ENCODE results near the gene SSNA1.
"Not testable (repeated sequence)": the region's sequence is repeated elsewhere in the genome, so short reads cannot be mapped to it uniquely, and the experiment has no call there.

The SSNA1 gene

GRCh38 chr9:137234758-137235423, 46.4 kb downstream of the SSNA1 start:
- Histone ChIP-seq H3K27ac (ENCODE audit: insufficient read depth, low read length, poor library complexity, severe bottlenecking) (no peak overlapping the region), H3K9me3 (ENCODE audit: control insufficient read depth, low read length) (no peaks in the 10 kb centered on the region), H3K4me3 (ENCODE audit: insufficient read depth, low read depth, low read length, poor library complexity, severe bottlenecking) (no peak overlapping the region), H3K36me3 (ENCODE audit: control insufficient read depth, insufficient read depth, low read length) (no peaks in the 10 kb centered on the region), H3K4me1 (ENCODE audit: control insufficient read depth, insufficient read depth, low read length, poor library complexity, severe bottlenecking) (peaks cover 13% of the 10 kb centered on the region), H3K27me3 (replicated peaks; ENCODE audit: control insufficient read depth, insufficient read depth, low read length, poor library complexity, severe bottlenecking) (peaks cover 4% of the 10 kb centered on the region)
- no peak for DNase-seq

GRCh38 chr9:137235424-137236237, 47.2 kb downstream of the SSNA1 start:
- H3K9me3 ChIP-seq (ENCODE audit: control insufficient read depth, low read length), result no peaks in the 10 kb centered on the region
- H3K27me3 ChIP-seq (replicated peaks; ENCODE audit: control insufficient read depth, insufficient read depth, low read length, poor library complexity, severe bottlenecking), result no peaks in the 10 kb centered on the region
- H3K4me3 ChIP-seq (ENCODE audit: insufficient read depth, low read depth, low read length, poor library complexity, severe bottlenecking), result no peak overlapping the region
- no peak overlapping the region for H3K27ac ChIP-seq (ENCODE audit: insufficient read depth, low read length, poor library complexity, severe bottlenecking)
- H3K36me3 ChIP-seq (ENCODE audit: control insufficient read depth, insufficient read depth, low read length), result no peaks in the 10 kb centered on the region
- peaks cover 13% of the 10 kb centered on the region for H3K4me1 ChIP-seq (ENCODE audit: control insufficient read depth, insufficient read depth, low read length, poor library complexity, severe bottlenecking)
- DNase-seq, result no peak

- Histone ChIP-seq H3K27ac (ENCODE audit: insufficient read depth, low read length, poor library complexity, severe bottlenecking) (no peak overlapping the region), H3K9me3 (ENCODE audit: control insufficient read depth, low read length) (no peaks in the 10 kb centered on the region), H3K36me3 (ENCODE audit: control insufficient read depth, insufficient read depth, low read length) (no peaks in the 10 kb centered on the region), H3K27me3 (replicated peaks; ENCODE audit: control insufficient read depth, insufficient read depth, low read length, poor library complexity, severe bottlenecking) (no peaks in the 10 kb centered on the region), H3K4me3 (ENCODE audit: insufficient read depth, low read depth, low read length, poor library complexity, severe bottlenecking) (no peak overlapping the region), H3K4me1 (ENCODE audit: control insufficient read depth, insufficient read depth, low read length, poor library complexity, severe bottlenecking) (peaks cover 13% of the 10 kb centered on the region)
- DNase-seq, result peak; percentile 77 to 86 (median 81)
Observed at GRCh38 chr9:137236238-137236935, 47.9 kb downstream of the SSNA1 start.

DNA sequence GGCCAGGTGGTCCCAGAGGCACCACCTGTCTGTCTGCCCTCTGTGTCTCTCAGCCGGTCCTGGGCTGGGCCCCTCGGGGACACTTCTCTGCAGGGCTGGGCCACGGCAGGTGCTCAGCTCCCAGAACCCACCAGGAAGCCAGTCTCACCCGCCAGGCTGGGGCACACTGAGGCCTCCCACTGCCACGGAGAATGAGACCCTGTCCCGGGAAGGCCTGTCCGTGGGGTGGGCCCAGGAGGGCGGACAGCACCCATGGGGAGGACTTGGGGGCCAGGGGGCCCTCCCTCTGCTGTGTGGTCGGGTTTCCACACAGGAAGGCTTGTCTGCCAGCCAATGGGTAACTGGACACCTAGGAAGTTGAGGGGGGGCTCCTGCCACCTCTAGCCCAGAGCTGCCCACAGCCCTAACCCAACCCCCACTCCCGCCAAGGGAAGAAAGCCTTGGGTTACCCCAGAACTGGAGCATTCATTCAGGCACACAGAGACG, 48.5 kb downstream of the SSNA1 start:
- H3K27ac ChIP-seq (ENCODE audit: insufficient read depth, low read length, poor library complexity, severe bottlenecking), result no peak overlapping the region
- H3K9me3 ChIP-seq (ENCODE audit: control insufficient read depth, low read length), result no peaks in the 10 kb centered on the region
- DNase-seq, result no peak
- H3K36me3 ChIP-seq (ENCODE audit: control insufficient read depth, insufficient read depth, low read length), result peaks cover 1% of the 10 kb centered on the region
- no peak overlapping the region for H3K4me3 ChIP-seq (ENCODE audit: insufficient read depth, low read depth, low read length, poor library complexity, severe bottlenecking)
- H3K27me3 ChIP-seq (replicated peaks; ENCODE audit: control insufficient read depth, insufficient read depth, low read length, poor library complexity, severe bottlenecking), result no peaks in the 10 kb centered on the region
- H3K4me1 ChIP-seq (ENCODE audit: control insufficient read depth, insufficient read depth, low read length, poor library complexity, severe bottlenecking), result peaks cover 17% of the 10 kb centered on the region

GRCh38 chr9:137237759-137238726, 49.6 kb downstream of the SSNA1 start:
- H3K4me3 ChIP-seq (ENCODE audit: insufficient read depth, low read depth, low read length, poor library complexity, severe bottlenecking), result no peak overlapping the region
- peaks cover 12% of the 10 kb centered on the region for H3K36me3 ChIP-seq (ENCODE audit: control insufficient read depth, insufficient read depth, low read length)
- H3K9me3 ChIP-seq (ENCODE audit: control insufficient read depth, low read length), result no peaks in the 10 kb centered on the region
- no peak overlapping the region for H3K27ac ChIP-seq (ENCODE audit: insufficient read depth, low read length, poor library complexity, severe bottlenecking)
- DNase-seq, result no peak
- H3K4me1 ChIP-seq (ENCODE audit: control insufficient read depth, insufficient read depth, low read length, poor library complexity, severe bottlenecking), result peaks cover 27% of the 10 kb centered on the region
- H3K27me3 ChIP-seq (replicated peaks; ENCODE audit: control insufficient read depth, insufficient read depth, low read length, poor library complexity, severe bottlenecking), result no peaks in the 10 kb centered on the region

GRCh38 chr9:137239541-137240200, 51.2 kb downstream of the SSNA1 start:
- not testable (repeated sequence) for H3K9me3 ChIP-seq (ENCODE audit: control insufficient read depth, low read length); H3K27me3 ChIP-seq (replicated peaks; ENCODE audit: control insufficient read depth, insufficient read depth, low read length, poor library complexity, severe bottlenecking); DNase-seq
- Histone ChIP-seq H3K36me3 (ENCODE audit: control insufficient read depth, insufficient read depth, low read length) (peaks cover 22% of the 10 kb centered on the region), H3K27ac (ENCODE audit: insufficient read depth, low read length, poor library complexity, severe bottlenecking) (peak overlapping the region; percentile 81), H3K4me1 (ENCODE audit: control insufficient read depth, insufficient read depth, low read length, poor library complexity, severe bottlenecking) (peaks cover 27% of the 10 kb centered on the region), H3K4me3 (ENCODE audit: insufficient read depth, low read depth, low read length, poor library complexity, severe bottlenecking) (peak overlapping the region; percentile 63)
